ENCODE measurements around the gene NLRX1.

GRCh38 chr11:119218141-119218878 is 49.8 kb downstream of the NLRX1 start:
- TF ChIP-seq POLR2AphosphoS5 (IDR thresholded peaks at IDR 0.05; ENCODE audit: insufficient read depth, low read depth, low read length) (peak; percentile 63), CTCF (IDR thresholded peaks at IDR 0.05; ENCODE audit: extremely low read depth in 1 of 2, insufficient read depth in 1 of 2, low read depth in 1 of 2, low read length in 2 of 2) (no peak), EZH2 (IDR thresholded peaks at IDR 0.05; ENCODE audit: borderline replicate concordance, low read depth, low read length, severe bottlenecking) (no peak)
- TF ChIP-seq, protein P1, sequence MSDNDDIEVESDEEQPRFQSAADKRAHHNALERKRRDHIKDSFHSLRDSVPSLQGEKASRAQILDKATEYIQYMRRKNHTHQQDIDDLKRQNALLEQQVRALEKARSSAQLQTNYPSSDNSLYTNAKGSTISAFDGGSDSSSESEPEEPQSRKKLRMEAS (IDR thresholded peaks at IDR 0.05; ENCODE audit: insufficient read depth, insufficient read length) = no peak
